HCT116 (cell line): ENCODE data around the gene ABI1. TPM values are rescaled to one million over a fixed set of nuclear protein-coding genes. Genes with fewer than 3 reads are reported as not detected.

Source experiments
- ATAC-seq: fragments of 200-7000 bp; cut with Tn5 transposase; 2 replicates; pipeline ENCODE4 v1.9.1; 2020; ENCODE audit warnings: mild to moderate bottlenecking, moderate library complexity
- BruUV-seq: library from RNA; stranded (reverse); fragments of 400-500 nt; replicated peaks from 2 replicates; lab custom pipeline; 2021; lab: Mats Ljungman, UMichigan
- CTCF ChIA-PET: fragments of 300-600 bp; sonication (Branson Sonifier 250); formaldehyde crosslinking; loops from one replicate; lab custom pipeline; 2021; ENCODE audit warnings: antibody characterized with exemption; lab: Charles Lee
- POLR2A ChIA-PET: fragments of 300-600, 350-600 bp; sonication (Branson Sonifier 250); formaldehyde crosslinking; loops from one replicate; lab custom pipeline; 2021; ENCODE audit warnings: antibody characterized with exemption; lab: Charles Lee
- RAD21 ChIA-PET, 2 experiments: fragments of 300-600 bp; sonication (Branson Sonifier 250); formaldehyde crosslinking; loops; one replicate each; lab custom pipeline; 2023; ENCODE audit warnings: low total read pairs in 2 of 2; ENCODE audit not compliant: uncharacterized antibody in 2 of 2, unreplicated experiment in 2 of 2, low non-redundant PET in 1 of 2; lab: Charles Lee
- DNase-seq: peaks from one replicate; pipeline ENCODE4 v3.0.0-alpha.2; 2010; ENCODE audit warnings: low read depth, low spot score
- H2AFZ ChIP-seq: fragments of 200-600 bp; shearing (Covaris generic), sonication (generic); 2 replicates; pipeline ENCODE4 v1.6.1; 2017; ENCODE audit warnings: low read depth, mixed run types, mixed read lengths, antibody characterized with exemption, low read length; ENCODE audit not compliant: poor library complexity, severe bottlenecking
- H3K27ac ChIP-seq: 2 replicates; pipeline ENCODE4 v1.5.1; 2012; ENCODE audit warnings: low read depth, low read length
- H3K27me3 ChIP-seq: fragments of 200-600 bp; sonication (generic); 2 replicates; pipeline ENCODE4 v1.6.1; 2016; ENCODE audit warnings: mixed run types, low read length, mixed read lengths; ENCODE audit not compliant: insufficient read depth
- H3K36me3 ChIP-seq, 2 experiments: fragments of 200-500 bp in 1 of 2; fragments of 200-600 bp in 1 of 2; sonication (Bioruptor generic) in 1 of 2; sonication (generic) in 1 of 2; 2 replicates each; pipeline versions ENCODE4 v1.5.1 to v1.6.1; 2014 to 2016; ENCODE audit warnings: low read length in 2 of 2, inconsistent platforms in 1 of 2, mixed read lengths in 1 of 2, mixed run types in 1 of 2; ENCODE audit not compliant: insufficient read depth in 2 of 2, control insufficient read depth in 1 of 2
- H3K4me1 ChIP-seq, 2 experiments: fragments of 200-600 bp in 1 of 2; sonication (generic) in 1 of 2; 2 replicates each; pipeline versions ENCODE4 v1.5.1 to v1.6.1; 2012 to 2017; ENCODE audit warnings: low read length in 2 of 2, inconsistent platforms in 1 of 2, mild to moderate bottlenecking in 1 of 2, mixed read lengths in 1 of 2, mixed run types in 1 of 2, moderate library complexity in 1 of 2; ENCODE audit not compliant: insufficient read depth in 2 of 2, control insufficient read depth in 1 of 2
- H3K4me2 ChIP-seq: fragments of 200-600 bp; sonication (generic); 2 replicates; pipeline ENCODE4 v1.6.1; 2017; ENCODE audit warnings: mixed run types, low read length, mixed read lengths
- H3K4me3 ChIP-seq, 2 experiments: fragments of 200-600 bp in 1 of 2; sonication (generic) in 1 of 2; replicated peaks in 1 of 2; 2 replicates each; pipeline ENCODE4 v1.5.1; 2011 to 2016; ENCODE audit warnings: low read length in 2 of 2, control low read depth in 1 of 2, low read depth in 1 of 2, mild to moderate bottlenecking in 1 of 2, mixed read lengths in 1 of 2, mixed run types in 1 of 2
- H3K79me2 ChIP-seq: fragments of 200-600 bp; sonication (generic); 2 replicates; pipeline ENCODE4 v1.6.1; 2017; ENCODE audit warnings: mild to moderate bottlenecking, mixed run types, low read length, moderate library complexity, mixed read lengths; ENCODE audit not compliant: insufficient read depth
- H3K9ac ChIP-seq: fragments of 200-600 bp; sonication (generic); 2 replicates; pipeline ENCODE4 v1.6.1; 2016; ENCODE audit warnings: low read length, mixed read lengths
- H3K9me2 ChIP-seq: fragments of 200-600 bp; sonication (generic), shearing (Covaris generic); 2 replicates; pipeline ENCODE4 v1.6.1; 2017; ENCODE audit warnings: mixed run types, mild to moderate bottlenecking, moderate library complexity; ENCODE audit not compliant: insufficient read depth
- H3K9me3 ChIP-seq, 2 experiments: fragments of 200-500 bp in 1 of 2; fragments of 200-600 bp in 1 of 2; sonication (Bioruptor generic) in 1 of 2; sonication (generic) in 1 of 2; 2 replicates each; pipeline ENCODE4 v1.6.1; 2014 to 2017; ENCODE audit warnings: low read length in 2 of 2, mixed read lengths in 2 of 2, inconsistent platforms in 1 of 2, low read depth in 1 of 2, mild to moderate bottlenecking in 1 of 2, mixed run types in 1 of 2, moderate library complexity in 1 of 2; ENCODE audit not compliant: control insufficient read depth in 1 of 2, insufficient read depth in 1 of 2
- H4K20me1 ChIP-seq: fragments of 200-600 bp; sonication (generic), shearing (Covaris generic); 2 replicates; pipeline ENCODE4 v1.6.1; 2017; ENCODE audit warnings: mixed run types, mild to moderate bottlenecking, moderate library complexity; ENCODE audit not compliant: insufficient read depth
- CEBPB ChIP-seq: IDR thresholded peaks from 2 replicates; pipeline ENCODE4 v1.6.1; 2012; ENCODE audit warnings: low read depth
- FOSL1 ChIP-seq: IDR thresholded peaks from 2 replicates; pipeline ENCODE4 v1.6.1; 2012; ENCODE audit warnings: low read depth
- MAX ChIP-seq: IDR thresholded peaks from 2 replicates; pipeline ENCODE4 v1.6.1; 2012
- POLR2A ChIP-seq: IDR thresholded peaks from 2 replicates; pipeline ENCODE4 v1.7.0; 2011; ENCODE audit warnings: borderline replicate concordance; ENCODE audit not compliant: insufficient read depth, insufficient read length; ENCODE audit errors: extremely low read depth
- RAD21 ChIP-seq: IDR thresholded peaks from 2 replicates; pipeline ENCODE4 v1.6.1; 2012; ENCODE audit warnings: low read depth, mild to moderate bottlenecking
- SIN3A ChIP-seq: IDR thresholded peaks from 2 replicates; pipeline ENCODE4 v1.6.1; 2012; ENCODE audit warnings: low read depth
- YY1 ChIP-seq: IDR thresholded peaks from 2 replicates; pipeline ENCODE4 v1.6.1; 2011; ENCODE audit warnings: low read length, low read depth, moderate library complexity, mild to moderate bottlenecking; ENCODE audit not compliant: insufficient replicate concordance; ENCODE audit errors: extremely low read depth
- ZNF274 ChIP-seq: fragments of 200-500 bp; sonication (Bioruptor generic); IDR thresholded peaks from 2 replicates; pipeline ENCODE4 v1.6.1; 2014; ENCODE audit warnings: mild to moderate bottlenecking, low read depth, low read length, inconsistent platforms
- intact Hi-C: fragments of 100-400 bp; cut with micrococcal nuclease; formaldehyde crosslinking; loops from 2 replicates; pipeline ENCODE4 v1.10.0; 2022
- total RNA-seq: library from RNA; stranded (reverse); gene quantifications from one replicate; pipeline ENCODE4 v1.2.1, GENCODE V29; 2021; ENCODE audit not compliant: unreplicated experiment
- TF ChIP-seq, protein P1 (sequence below): IDR thresholded peaks from 2 replicates; pipeline ENCODE4 v1.6.1; 2012
- TF ChIP-seq, protein P2 (sequence below), 3 experiments: fragments of 200-600 bp in 1 of 3; sonication (generic) in 1 of 3; IDR thresholded peaks in 2 of 3; conservative IDR thresholded peaks in 1 of 3; 2 replicates each; pipeline ENCODE4 v1.5.1; 2012 to 2017; ENCODE audit warnings: low read depth in 2 of 3, low read length in 2 of 3, antibody characterized with exemption in 1 of 3, borderline replicate concordance in 1 of 3, control low read depth in 1 of 3, mild to moderate bottlenecking in 1 of 3, mixed read lengths in 1 of 3, mixed run types in 1 of 3, moderate library complexity in 1 of 3; ENCODE audit not compliant: insufficient read depth in 1 of 3

The ABI1 gene
- total RNA-seq, 1 experiment from 2014 or later, result 34.8 TPM

GRCh38 chr10:26861205-26861998, 644 bp upstream of the ABI1 start:
- no peaks in the 10 kb centered on the region for H3K9me3 ChIP-seq
- no peaks in the 10 kb centered on the region for H4K20me1 ChIP-seq
- peaks cover 39% of the 10 kb centered on the region for H3K79me2 ChIP-seq
- peaks cover 0 to 25% of the 10 kb centered on the region in 2 experiments; a peak in 2 of 4 replicates for H3K4me1 ChIP-seq
- H3K36me3 ChIP-seq, result no peaks in the 10 kb centered on the region
- TF ChIP-seq SIN3A (no peak), YY1 (no peak), ZNF274 (no peak), FOSL1 (no peak), RAD21 (peak; percentile 34; the same call in 1 of the 2 replicates), CEBPB (no peak), POLR2A (no peak), MAX (no peak)
- TF ChIP-seq, protein P1, sequence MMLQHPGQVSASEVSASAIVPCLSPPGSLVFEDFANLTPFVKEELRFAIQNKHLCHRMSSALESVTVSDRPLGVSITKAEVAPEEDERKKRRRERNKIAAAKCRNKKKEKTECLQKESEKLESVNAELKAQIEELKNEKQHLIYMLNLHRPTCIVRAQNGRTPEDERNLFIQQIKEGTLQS, result no peak
- TF ChIP-seq, protein P2, sequence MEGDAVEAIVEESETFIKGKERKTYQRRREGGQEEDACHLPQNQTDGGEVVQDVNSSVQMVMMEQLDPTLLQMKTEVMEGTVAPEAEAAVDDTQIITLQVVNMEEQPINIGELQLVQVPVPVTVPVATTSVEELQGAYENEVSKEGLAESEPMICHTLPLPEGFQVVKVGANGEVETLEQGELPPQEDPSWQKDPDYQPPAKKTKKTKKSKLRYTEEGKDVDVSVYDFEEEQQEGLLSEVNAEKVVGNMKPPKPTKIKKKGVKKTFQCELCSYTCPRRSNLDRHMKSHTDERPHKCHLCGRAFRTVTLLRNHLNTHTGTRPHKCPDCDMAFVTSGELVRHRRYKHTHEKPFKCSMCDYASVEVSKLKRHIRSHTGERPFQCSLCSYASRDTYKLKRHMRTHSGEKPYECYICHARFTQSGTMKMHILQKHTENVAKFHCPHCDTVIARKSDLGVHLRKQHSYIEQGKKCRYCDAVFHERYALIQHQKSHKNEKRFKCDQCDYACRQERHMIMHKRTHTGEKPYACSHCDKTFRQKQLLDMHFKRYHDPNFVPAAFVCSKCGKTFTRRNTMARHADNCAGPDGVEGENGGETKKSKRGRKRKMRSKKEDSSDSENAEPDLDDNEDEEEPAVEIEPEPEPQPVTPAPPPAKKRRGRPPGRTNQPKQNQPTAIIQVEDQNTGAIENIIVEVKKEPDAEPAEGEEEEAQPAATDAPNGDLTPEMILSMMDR (IDR thresholded peaks at IDR 0.05 in 2 of 3, conservative IDR thresholded peaks at IDR 0.05 in 1 of 3; ENCODE audit: borderline replicate concordance in 1 of 3, insufficient read depth in 1 of 3, low read depth in 2 of 3, low read length in 2 of 3), result peak; percentile 36 to 72 (median 50); a peak in 5 of 6 replicates
- intact Hi-C loops, result loop anchor here (2.0 to 10.0 kb wide), 2 partner anchors 167 to 381 kb away; partner anchors contain the start of gene PDSS1
- ChIA-PET POLR2A (no interaction called here), RAD21 (interaction anchor here in 1 of 2 experiments (1.3 kb wide), 1 partner anchor 20 kb away, joined by 4 read pairs; no protein-coding TSS in a partner anchor), CTCF (interaction anchor here (0.6 to 2.7 kb wide), 10 partner anchors 8 to 135 kb away, joined by 3 to 18 read pairs (median 4); no protein-coding TSS in a partner anchor)
- H3K27me3 ChIP-seq, result no peaks in the 10 kb centered on the region
- H3K9ac ChIP-seq, result 0 out of 2 replicates have a peak overlapping the region, but pooled peaks have one; percentile 17
- no peaks in the 10 kb centered on the region for H3K9me2 ChIP-seq
- H3K4me2 ChIP-seq, result peak overlapping the region; percentile 67
- H2AFZ ChIP-seq, result peak overlapping the region; percentile 99
- DNase-seq, result no peak
- no peak overlapping the region for H3K27ac ChIP-seq
- no peak for ATAC-seq
- H3K4me3 ChIP-seq, result peak overlapping the region; percentile 13 to 95; a peak in 3 of 4 replicates
- no TSS peak for BruUV-seq
